GM13976 (cell line): ENCODE data around the gene RASGRF2.

ENCODE experiments used
- DNase-seq: peaks from one replicate; pipeline ENCODE4 v3.0.0; 2012; ENCODE audit warnings: low spot score
- in situ Hi-C: fragments of 300-500 bp; cut with MboI; formaldehyde crosslinking; loops from one replicate; pipeline ENCODE4 v1.12.0; 2022; ENCODE audit warnings: low sequenced_read_pairs, mixed read lengths, inconsistent platforms; ENCODE audit not compliant: unreplicated experiment
- TF ChIP-seq, protein P1 (sequence below): IDR thresholded peaks from 2 replicates; pipeline ENCODE4 v1.5.1; 2012; ENCODE audit warnings: borderline replicate concordance, mild to moderate bottlenecking; ENCODE audit not compliant: insufficient read depth; ENCODE audit errors: extremely low read depth, missing control alignments, control extremely low read depth

Gene RASGRF2

DNA sequence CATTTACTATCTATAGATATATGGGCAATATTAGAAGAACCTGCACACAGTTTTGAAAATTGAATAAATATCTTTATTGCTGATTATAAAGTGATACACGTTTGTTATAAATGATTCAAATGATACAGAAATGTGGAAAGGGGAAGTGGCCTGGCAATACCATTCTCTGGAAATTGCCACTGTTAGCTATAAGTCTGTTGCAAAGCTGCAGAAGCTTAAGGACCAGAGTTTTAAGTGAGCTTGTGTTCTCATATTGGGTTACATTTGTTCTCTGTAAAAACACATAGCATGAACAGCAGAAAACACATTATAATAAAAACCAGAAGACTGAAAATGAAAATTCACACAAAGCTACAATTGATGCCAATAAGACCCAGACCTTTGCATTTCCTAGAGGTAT is 59.6 kb downstream of the RASGRF2 start:
- no peak for DNase-seq
- TF ChIP-seq, protein P1, sequence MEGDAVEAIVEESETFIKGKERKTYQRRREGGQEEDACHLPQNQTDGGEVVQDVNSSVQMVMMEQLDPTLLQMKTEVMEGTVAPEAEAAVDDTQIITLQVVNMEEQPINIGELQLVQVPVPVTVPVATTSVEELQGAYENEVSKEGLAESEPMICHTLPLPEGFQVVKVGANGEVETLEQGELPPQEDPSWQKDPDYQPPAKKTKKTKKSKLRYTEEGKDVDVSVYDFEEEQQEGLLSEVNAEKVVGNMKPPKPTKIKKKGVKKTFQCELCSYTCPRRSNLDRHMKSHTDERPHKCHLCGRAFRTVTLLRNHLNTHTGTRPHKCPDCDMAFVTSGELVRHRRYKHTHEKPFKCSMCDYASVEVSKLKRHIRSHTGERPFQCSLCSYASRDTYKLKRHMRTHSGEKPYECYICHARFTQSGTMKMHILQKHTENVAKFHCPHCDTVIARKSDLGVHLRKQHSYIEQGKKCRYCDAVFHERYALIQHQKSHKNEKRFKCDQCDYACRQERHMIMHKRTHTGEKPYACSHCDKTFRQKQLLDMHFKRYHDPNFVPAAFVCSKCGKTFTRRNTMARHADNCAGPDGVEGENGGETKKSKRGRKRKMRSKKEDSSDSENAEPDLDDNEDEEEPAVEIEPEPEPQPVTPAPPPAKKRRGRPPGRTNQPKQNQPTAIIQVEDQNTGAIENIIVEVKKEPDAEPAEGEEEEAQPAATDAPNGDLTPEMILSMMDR: no peak
- in situ Hi-C loops: no loop called here

DNA sequence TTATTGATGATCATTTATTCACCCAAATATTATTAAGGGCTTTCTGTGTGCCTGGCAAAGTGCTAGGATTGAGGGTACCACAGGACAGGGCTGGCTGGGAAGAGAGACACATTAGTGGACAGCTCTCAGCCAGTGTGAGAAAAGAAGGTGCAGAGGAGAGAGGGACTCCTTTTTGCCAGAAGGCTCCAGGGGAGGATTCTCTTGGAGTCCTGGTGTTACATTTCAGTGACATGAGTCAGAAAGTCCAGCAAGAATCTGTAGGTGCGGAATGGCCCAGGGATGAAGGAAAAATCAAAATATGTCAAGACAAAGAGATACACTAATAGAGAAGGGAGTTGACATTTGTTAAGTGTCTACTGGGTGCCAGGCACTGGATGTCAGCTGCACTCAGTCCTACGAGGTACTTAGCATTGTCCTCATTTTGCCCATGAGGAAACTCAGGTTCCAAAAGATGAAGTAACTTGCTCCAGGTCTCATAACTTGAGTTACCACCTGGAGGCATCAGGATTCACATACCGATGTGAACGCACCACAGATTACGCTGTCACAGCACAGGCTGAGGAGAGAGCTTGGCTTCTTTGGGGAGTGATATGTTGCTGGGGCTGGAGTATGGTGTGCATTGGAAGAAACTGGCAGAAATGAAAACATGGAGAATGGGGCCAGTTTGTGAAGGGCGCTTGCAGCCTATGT is 60.5 kb downstream of the RASGRF2 start:
- in situ Hi-C loops: no loop called here
- no peak for DNase-seq
- TF ChIP-seq, protein P1: no peak

DNA sequence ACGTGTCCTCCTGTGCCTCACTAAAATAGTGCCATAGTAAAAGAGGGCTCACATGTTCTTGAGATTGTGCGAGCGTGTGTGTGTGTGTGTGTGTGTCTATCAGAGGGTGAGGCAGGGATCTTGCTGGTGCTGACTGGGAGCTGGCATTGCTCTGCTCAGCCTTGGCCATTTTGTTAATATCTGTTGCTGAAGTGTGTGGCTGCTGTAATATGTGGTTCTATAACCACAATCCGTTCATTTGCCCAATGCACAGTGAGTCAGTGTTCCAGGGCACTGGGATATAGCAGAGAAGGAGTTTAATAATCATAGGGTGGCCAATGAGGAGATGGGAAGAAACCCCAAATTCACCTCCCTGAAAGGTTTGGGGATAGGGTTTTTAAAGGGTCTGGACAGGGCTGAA is 61.3 kb downstream of the RASGRF2 start:
- in situ Hi-C loops: no loop called here
- DNase-seq: no peak

DNA sequence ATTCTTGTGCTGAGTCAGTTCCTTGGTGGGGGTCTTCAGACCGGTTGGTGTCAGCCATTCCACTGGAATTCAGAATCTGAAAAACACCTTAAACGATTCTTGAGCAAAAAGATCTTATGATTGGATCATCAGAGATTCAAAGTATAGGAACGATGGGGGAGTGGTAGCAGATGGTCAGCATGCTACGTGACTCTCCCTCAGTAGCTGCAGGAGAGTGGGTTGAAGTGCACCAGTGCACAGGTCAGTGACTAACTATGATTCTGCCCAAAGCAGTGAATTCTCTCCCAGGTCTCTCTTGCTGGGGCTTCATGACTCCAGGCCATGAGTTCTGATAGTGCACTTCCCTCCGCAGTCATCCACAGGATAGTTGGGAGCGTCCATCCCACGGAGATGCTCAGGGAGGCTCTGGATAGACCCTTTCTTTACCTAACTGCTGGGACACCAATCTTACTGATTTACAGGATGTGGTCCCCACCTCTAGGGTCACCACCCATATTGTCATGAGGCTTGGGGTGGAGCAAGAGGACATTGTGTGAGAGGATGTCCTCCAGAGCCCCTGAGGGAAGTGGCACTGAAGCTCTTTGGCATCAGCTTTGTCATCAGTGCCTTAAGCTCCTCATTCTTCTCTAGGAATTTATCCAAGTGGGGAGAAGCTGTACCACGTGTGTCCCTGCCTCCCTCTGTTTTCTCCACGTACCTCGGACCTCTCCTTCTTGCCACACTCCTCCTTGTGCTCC is 62.0 kb downstream of the RASGRF2 start:
- TF ChIP-seq, protein P1: no peak
- in situ Hi-C loops: no loop called here
- DNase-seq: no peak

More for the DNA sequence above, 61.3 kb downstream of the RASGRF2 start:
- TF ChIP-seq, protein P1: no peak

DNA sequence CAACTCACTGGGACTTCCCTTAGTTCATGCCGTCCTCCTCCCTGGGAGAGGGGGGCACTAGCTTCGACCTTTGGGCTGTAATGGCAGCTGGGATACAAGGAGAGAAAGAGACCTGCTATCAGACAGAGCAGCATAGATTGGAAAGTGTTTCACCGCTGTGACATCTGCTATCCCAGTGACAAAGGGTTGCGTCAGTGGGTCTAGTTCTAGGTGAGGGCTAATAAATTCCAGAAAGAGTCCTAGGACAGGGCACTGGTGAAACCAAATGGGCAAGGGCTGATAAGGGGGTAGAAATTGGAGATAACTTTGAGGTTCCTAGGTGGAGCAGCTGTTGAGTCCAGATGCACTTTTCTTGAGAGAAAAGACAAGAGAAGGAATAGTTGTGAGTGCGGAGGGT is 62.5 kb downstream of the RASGRF2 start:
- in situ Hi-C loops: no loop called here
- TF ChIP-seq, protein P1: no peak
- no peak for DNase-seq

DNA sequence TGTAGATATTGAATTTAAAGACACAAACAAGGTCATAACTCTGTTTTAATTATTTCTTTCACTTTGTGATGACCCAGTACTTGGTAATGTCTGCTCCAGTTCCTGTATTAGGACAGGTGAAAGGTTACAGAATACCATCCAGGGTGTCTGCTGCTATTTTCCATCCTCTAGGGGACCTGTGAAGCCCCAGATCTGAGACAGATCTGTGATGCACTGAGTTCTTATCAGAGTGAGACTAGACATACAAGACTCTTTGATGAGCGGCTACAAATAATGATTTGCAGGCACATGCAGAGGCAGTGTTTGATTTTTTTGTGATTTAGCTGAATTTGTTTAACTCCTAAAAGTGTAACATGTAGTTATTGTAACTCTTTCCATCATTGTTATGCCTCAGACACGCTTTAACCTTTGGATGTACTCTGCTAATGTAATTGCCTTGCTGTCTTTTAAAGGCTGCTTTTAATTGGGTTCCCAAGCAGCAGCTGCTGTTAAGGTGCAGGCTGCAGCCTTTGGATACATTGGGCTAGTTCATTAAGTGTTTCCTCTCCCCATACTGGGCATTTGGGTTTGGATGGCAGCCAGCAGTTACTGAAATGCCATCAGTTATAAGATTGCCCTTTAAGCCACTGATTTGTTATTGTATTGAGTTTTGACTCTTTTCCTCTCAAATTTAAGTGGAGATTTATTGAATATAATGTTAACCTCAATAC is 63.3 kb downstream of the RASGRF2 start:
- DNase-seq: no peak

More for the DNA sequence above, 63.3 kb downstream of the RASGRF2 start:
- in situ Hi-C loops: no loop called here
- TF ChIP-seq, protein P1: no peak
